ENCODE results near the gene KRT13. TPM values are rescaled to one million over a fixed set of nuclear protein-coding genes. Genes with fewer than 3 reads are reported as not detected.

Gene KRT13
- total and polyA plus RNA-seq, 2 donors (not counting 3 experiments of a cell fraction or from before 2014, with no cell fraction given) = not detected

- CTCF ChIA-PET = interaction anchor here (0.6 to 3.3 kb wide), 11 partner anchors 8 to 219 kb away, joined by 3 to 28 read pairs (median 6); partner anchors contain the start of gene KRT19
- peak; percentile 80 for FAIRE-seq
These were observed 35.7 kb upstream of the KRT13 start for GRCh38 chr17:41540921-41541625.

More at GRCh38 chr17:41540921-41541625, 35.7 kb upstream of the KRT13 start:
- Histone ChIP-seq H2AFZ (ENCODE audit: low read depth, low read length) (no peak overlapping the region), H3K27ac (ENCODE audit: insufficient read depth, low read depth, low read length) (no peak overlapping the region), H4K20me1 (replicated peaks; ENCODE audit: control insufficient read depth, extremely low read depth, insufficient read depth, low read length) (no peaks in the 10 kb centered on the region), H3K79me2 (ENCODE audit: control insufficient read depth, insufficient read depth, low read length) (no peaks in the 10 kb centered on the region), H3K9me3 (replicated peaks; ENCODE audit: control insufficient read depth, insufficient read depth, low read length) (no peaks in the 10 kb centered on the region), H3K9ac (replicated peaks; ENCODE audit: extremely low read depth, insufficient read depth, low read length) (no peak overlapping the region), H3K36me3 (ENCODE audit: control insufficient read depth in 2 of 2, extremely low read depth in 1 of 2, insufficient read depth in 2 of 2, low read length in 2 of 2) (no peaks in the 10 kb centered on the region), H3K27me3 (ENCODE audit: control insufficient read depth in 2 of 2, insufficient read depth in 2 of 2, low read length in 2 of 2) (no peaks in the 10 kb centered on the region), H3K9me1 (replicated peaks; ENCODE audit: control insufficient read depth, extremely low read depth, insufficient read depth, low read length) (no peaks in the 10 kb centered on the region), H3K4me3 (replicated peaks in 1 of 3; ENCODE audit: insufficient read depth in 1 of 3, low read depth in 1 of 3, low read length in 3 of 3) (no peak overlapping the region), H3K4me1 (ENCODE audit: control insufficient read depth, extremely low read depth, insufficient read depth, low read length) (no peaks in the 10 kb centered on the region), H3K4me2 (ENCODE audit: insufficient read depth, low read length) (no peak overlapping the region)
- BruUV-seq (replicated peaks) = no TSS peak
- TF ChIP-seq POLR2A (IDR thresholded peaks at IDR 0.05; ENCODE audit: low read depth, low read length) = no peak
- TF ChIP-seq JUN (IDR thresholded peaks at IDR 0.05; ENCODE audit: borderline replicate concordance, insufficient read depth, insufficient read length, low read depth) = no peak
- no peak for TF ChIP-seq POLR2AphosphoS5 (IDR thresholded peaks at IDR 0.05; ENCODE audit: insufficient read depth, low read depth, low read length)
- no peak for TF ChIP-seq EZH2 (IDR thresholded peaks at IDR 0.05; ENCODE audit: borderline replicate concordance, low read depth, low read length, severe bottlenecking)
- TF ChIP-seq MYC (IDR thresholded peaks at IDR 0.05; ENCODE audit: low read depth, low read length) = no peak
- TF ChIP-seq, protein P1, sequence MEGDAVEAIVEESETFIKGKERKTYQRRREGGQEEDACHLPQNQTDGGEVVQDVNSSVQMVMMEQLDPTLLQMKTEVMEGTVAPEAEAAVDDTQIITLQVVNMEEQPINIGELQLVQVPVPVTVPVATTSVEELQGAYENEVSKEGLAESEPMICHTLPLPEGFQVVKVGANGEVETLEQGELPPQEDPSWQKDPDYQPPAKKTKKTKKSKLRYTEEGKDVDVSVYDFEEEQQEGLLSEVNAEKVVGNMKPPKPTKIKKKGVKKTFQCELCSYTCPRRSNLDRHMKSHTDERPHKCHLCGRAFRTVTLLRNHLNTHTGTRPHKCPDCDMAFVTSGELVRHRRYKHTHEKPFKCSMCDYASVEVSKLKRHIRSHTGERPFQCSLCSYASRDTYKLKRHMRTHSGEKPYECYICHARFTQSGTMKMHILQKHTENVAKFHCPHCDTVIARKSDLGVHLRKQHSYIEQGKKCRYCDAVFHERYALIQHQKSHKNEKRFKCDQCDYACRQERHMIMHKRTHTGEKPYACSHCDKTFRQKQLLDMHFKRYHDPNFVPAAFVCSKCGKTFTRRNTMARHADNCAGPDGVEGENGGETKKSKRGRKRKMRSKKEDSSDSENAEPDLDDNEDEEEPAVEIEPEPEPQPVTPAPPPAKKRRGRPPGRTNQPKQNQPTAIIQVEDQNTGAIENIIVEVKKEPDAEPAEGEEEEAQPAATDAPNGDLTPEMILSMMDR (IDR thresholded peaks at IDR 0.05; ENCODE audit: extremely low read depth in 1 of 2, insufficient read depth in 1 of 2, low read depth in 1 of 2, low read length in 2 of 2) = no peak
- peak; percentile 63 for TF ChIP-seq GATA2 (IDR thresholded peaks at IDR 0.05; ENCODE audit: insufficient read depth, insufficient read length, low read depth, low read length)
- TF ChIP-seq, protein P2, sequence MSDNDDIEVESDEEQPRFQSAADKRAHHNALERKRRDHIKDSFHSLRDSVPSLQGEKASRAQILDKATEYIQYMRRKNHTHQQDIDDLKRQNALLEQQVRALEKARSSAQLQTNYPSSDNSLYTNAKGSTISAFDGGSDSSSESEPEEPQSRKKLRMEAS (IDR thresholded peaks at IDR 0.05; ENCODE audit: insufficient read depth, insufficient read length) = no peak
- peak; percentile 39 for TF ChIP-seq FOS (IDR thresholded peaks at IDR 0.05; ENCODE audit: borderline replicate concordance, insufficient read depth, low read length)
- DNase-seq (ENCODE audit: low read depth, low spot score) = peak; percentile 37
- dilution Hi-C loops (cut with MboI; ENCODE audit: extremely low pct_ligation_motif_present, low sequenced_read_pairs) (no loop called here), intact Hi-C loops (cut with micrococcal nuclease) (no loop called here)
- POLR2A ChIA-PET = interaction anchor here (1.0 kb wide), 1 partner anchor 19 kb away, joined by 3 read pairs; no protein-coding TSS in a partner anchor
